ENCODE measurements around the gene PLAAT2.
"Not testable (repeated sequence)": the region's sequence is repeated elsewhere in the genome, so short reads cannot be mapped to it uniquely, and the experiment has no call there.

The PLAAT2 gene

GRCh38 chr11:63563201-63564055 lies at the start of gene PLAAT2:
Gene PLAAT2 (minus strand): TSS chr11:63563379. CDS start chr11:63563324, 55 bp downstream.
- H3K27me3 Mint-ChIP-seq: no peaks in the 10 kb centered on the region
- no peak within 1 kb of the TSS for H3K27ac Mint-ChIP-seq
- H3K4me1 Mint-ChIP-seq (ENCODE audit: low read depth): peaks cover 63% of the 10 kb centered on the region
- H3K9me3 Mint-ChIP-seq (ENCODE audit: low read depth): no peaks in the 10 kb centered on the region
- H3K36me3 Mint-ChIP-seq: no peaks in the 10 kb centered on the region
- H3K4me3 Mint-ChIP-seq: no peak within 1 kb of the TSS

GRCh38 chr11:63612181-63612580 lies 49.0 kb upstream of the PLAAT2 start:
- Mint-ChIP-seq H3K4me1 (ENCODE audit: low read depth) (peaks cover 15% of the 10 kb centered on the region), H3K9me3 (ENCODE audit: low read depth) (no peaks in the 10 kb centered on the region), H3K27ac (no peak overlapping the region), H3K36me3 (no peaks in the 10 kb centered on the region), H3K4me3 (no peak overlapping the region), H3K27me3 (no peaks in the 10 kb centered on the region)

- no peaks in the 10 kb centered on the region for H3K36me3 Mint-ChIP-seq
- peaks cover 15% of the 10 kb centered on the region for H3K4me1 Mint-ChIP-seq (ENCODE audit: low read depth)
- H3K4me3 Mint-ChIP-seq: no peak overlapping the region
- H3K27me3 Mint-ChIP-seq: no peaks in the 10 kb centered on the region
- H3K9me3 Mint-ChIP-seq (ENCODE audit: low read depth): no peaks in the 10 kb centered on the region
- no peak overlapping the region for H3K27ac Mint-ChIP-seq
Observed at GRCh38 chr11:63611395-63611747, 48.2 kb upstream of the PLAAT2 start.

GRCh38 chr11:63610604-63611394 lies 47.6 kb upstream of the PLAAT2 start:
- no peaks in the 10 kb centered on the region for H3K27me3 Mint-ChIP-seq
- H3K4me3 Mint-ChIP-seq: no peak overlapping the region
- peaks cover 15% of the 10 kb centered on the region for H3K4me1 Mint-ChIP-seq (ENCODE audit: low read depth)
- H3K9me3 Mint-ChIP-seq (ENCODE audit: low read depth): no peaks in the 10 kb centered on the region
- H3K27ac Mint-ChIP-seq: peak overlapping the region; percentile 37
- H3K36me3 Mint-ChIP-seq: no peaks in the 10 kb centered on the region

- no peak overlapping the region for H3K4me3 Mint-ChIP-seq
- no peaks in the 10 kb centered on the region for H3K9me3 Mint-ChIP-seq (ENCODE audit: low read depth)
- H3K27ac Mint-ChIP-seq: no peak overlapping the region
- peaks cover 15% of the 10 kb centered on the region for H3K4me1 Mint-ChIP-seq (ENCODE audit: low read depth)
- H3K36me3 Mint-ChIP-seq: no peaks in the 10 kb centered on the region
- no peaks in the 10 kb centered on the region for H3K27me3 Mint-ChIP-seq
Observed at GRCh38 chr11:63609971-63610580, 46.9 kb upstream of the PLAAT2 start.

GRCh38 chr11:63609536-63609935 lies 46.4 kb upstream of the PLAAT2 start:
- Mint-ChIP-seq H3K27ac (no peak overlapping the region), H3K36me3 (no peaks in the 10 kb centered on the region), H3K4me3 (no peak overlapping the region), H3K9me3 (ENCODE audit: low read depth) (no peaks in the 10 kb centered on the region), H3K4me1 (ENCODE audit: low read depth) (peaks cover 15% of the 10 kb centered on the region), H3K27me3 (no peaks in the 10 kb centered on the region)

GRCh38 chr11:63608353-63609345 lies 45.5 kb upstream of the PLAAT2 start:
- Mint-ChIP-seq H3K27ac (no peak overlapping the region), H3K4me3 (no peak overlapping the region), H3K4me1 (ENCODE audit: low read depth) (peaks cover 15% of the 10 kb centered on the region), H3K9me3 (ENCODE audit: low read depth) (no peaks in the 10 kb centered on the region), H3K36me3 (no peaks in the 10 kb centered on the region), H3K27me3 (no peaks in the 10 kb centered on the region)

- Mint-ChIP-seq H3K4me3 (no peak overlapping the region), H3K36me3 (no peaks in the 10 kb centered on the region), H3K4me1 (ENCODE audit: low read depth) (peaks cover 3% of the 10 kb centered on the region), H3K9me3 (ENCODE audit: low read depth) (no peaks in the 10 kb centered on the region), H3K27ac (no peak overlapping the region), H3K27me3 (no peaks in the 10 kb centered on the region)
Observed at GRCh38 chr11:63603180-63603518, 40.0 kb upstream of the PLAAT2 start.

- not testable (repeated sequence) for H3K9me3 Mint-ChIP-seq (ENCODE audit: low read depth); H3K36me3 Mint-ChIP-seq; H3K4me1 Mint-ChIP-seq (ENCODE audit: low read depth); H3K27ac Mint-ChIP-seq; H3K4me3 Mint-ChIP-seq; H3K27me3 Mint-ChIP-seq
Observed at GRCh38 chr11:63602290-63603179, 39.4 kb upstream of the PLAAT2 start.

GRCh38 chr11:63599211-63600122 lies 36.3 kb upstream of the PLAAT2 start:
- H3K4me3 Mint-ChIP-seq: no peak overlapping the region
- H3K27ac Mint-ChIP-seq: no peak overlapping the region
- H3K9me3 Mint-ChIP-seq (ENCODE audit: low read depth): no peaks in the 10 kb centered on the region
- peaks cover 2% of the 10 kb centered on the region for H3K4me1 Mint-ChIP-seq (ENCODE audit: low read depth)
- H3K27me3 Mint-ChIP-seq: no peaks in the 10 kb centered on the region
- peaks cover 6% of the 10 kb centered on the region for H3K36me3 Mint-ChIP-seq

GRCh38 chr11:63598556-63598955 lies 35.4 kb upstream of the PLAAT2 start:
- Mint-ChIP-seq H3K27me3 (no peaks in the 10 kb centered on the region), H3K9me3 (ENCODE audit: low read depth) (no peaks in the 10 kb centered on the region), H3K4me1 (ENCODE audit: low read depth) (peaks cover 2% of the 10 kb centered on the region), H3K36me3 (peaks cover 6% of the 10 kb centered on the region), H3K27ac (no peak overlapping the region), H3K4me3 (no peak overlapping the region)

- Mint-ChIP-seq H3K36me3 (peaks cover 6% of the 10 kb centered on the region), H3K4me1 (ENCODE audit: low read depth) (no peaks in the 10 kb centered on the region), H3K27ac (no peak overlapping the region), H3K9me3 (ENCODE audit: low read depth) (no peaks in the 10 kb centered on the region), H3K27me3 (no peaks in the 10 kb centered on the region), H3K4me3 (no peak overlapping the region)
Observed at GRCh38 chr11:63595296-63595695, 32.1 kb upstream of the PLAAT2 start.

- H3K27me3 Mint-ChIP-seq: no peaks in the 10 kb centered on the region
- no peak overlapping the region for H3K4me3 Mint-ChIP-seq
- H3K36me3 Mint-ChIP-seq: peaks cover 10% of the 10 kb centered on the region
- no peaks in the 10 kb centered on the region for H3K4me1 Mint-ChIP-seq (ENCODE audit: low read depth)
- H3K27ac Mint-ChIP-seq: no peak overlapping the region
- no peaks in the 10 kb centered on the region for H3K9me3 Mint-ChIP-seq (ENCODE audit: low read depth)
Observed at GRCh38 chr11:63592975-63593395, 29.8 kb upstream of the PLAAT2 start.

All from activated naive CD8-positive, alpha-beta T cell (primary cell).